HG03354 (cell line): ENCODE measurements around the gene CD68.

ENCODE experiments used
- ATAC-seq: cut with Tn5 transposase; IDR thresholded peaks from one replicate; pipeline ENCODE4 v1.9.1; 2021; ENCODE audit warnings: mild to moderate bottlenecking; ENCODE audit not compliant: unreplicated experiment, poor library complexity, severe bottlenecking

Gene CD68

DNA sequence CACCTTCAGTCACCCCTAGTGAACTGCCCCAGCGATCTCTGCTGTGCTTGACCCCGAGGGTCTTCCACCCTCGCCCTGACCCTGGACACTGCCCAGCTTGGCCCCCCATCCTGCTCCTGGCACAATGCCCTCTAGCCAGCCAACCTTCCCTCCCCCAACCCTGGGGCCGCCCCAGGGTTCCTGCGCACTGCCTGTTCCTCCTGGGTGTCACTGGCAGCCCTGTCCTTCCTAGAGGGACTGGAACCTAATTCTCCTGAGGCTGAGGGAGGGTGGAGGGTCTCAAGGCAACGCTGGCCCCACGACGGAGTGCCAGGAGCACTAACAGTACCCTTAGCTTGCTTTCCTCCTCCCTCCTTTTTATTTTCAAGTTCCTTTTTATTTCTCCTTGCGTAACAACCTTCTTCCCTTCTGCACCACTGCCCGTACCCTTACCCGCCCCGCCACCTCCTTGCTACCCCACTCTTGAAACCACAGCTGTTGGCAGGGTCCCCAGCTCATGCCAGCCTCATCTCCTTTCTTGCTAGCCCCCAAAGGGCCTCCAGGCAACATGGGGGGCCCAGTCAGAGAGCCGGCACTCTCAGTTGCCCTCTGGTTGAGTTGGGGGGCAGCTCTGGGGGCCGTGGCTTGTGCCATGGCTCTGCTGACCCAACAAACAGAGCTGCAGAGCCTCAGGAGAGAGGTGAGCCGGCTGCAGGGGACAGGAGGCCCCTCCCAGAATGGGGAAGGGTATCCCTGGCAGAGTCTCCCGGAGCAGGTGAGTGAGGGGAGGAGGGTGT is 20.7 kb upstream of the CD68 start, which contains the start of gene TNFSF13:
Gene TNFSF13 (plus strand): TSS at position 207 of the 776 bp plus-strand sequence. CDS start 290 bp downstream, at position 497.
- ATAC-seq: no peak

DNA sequence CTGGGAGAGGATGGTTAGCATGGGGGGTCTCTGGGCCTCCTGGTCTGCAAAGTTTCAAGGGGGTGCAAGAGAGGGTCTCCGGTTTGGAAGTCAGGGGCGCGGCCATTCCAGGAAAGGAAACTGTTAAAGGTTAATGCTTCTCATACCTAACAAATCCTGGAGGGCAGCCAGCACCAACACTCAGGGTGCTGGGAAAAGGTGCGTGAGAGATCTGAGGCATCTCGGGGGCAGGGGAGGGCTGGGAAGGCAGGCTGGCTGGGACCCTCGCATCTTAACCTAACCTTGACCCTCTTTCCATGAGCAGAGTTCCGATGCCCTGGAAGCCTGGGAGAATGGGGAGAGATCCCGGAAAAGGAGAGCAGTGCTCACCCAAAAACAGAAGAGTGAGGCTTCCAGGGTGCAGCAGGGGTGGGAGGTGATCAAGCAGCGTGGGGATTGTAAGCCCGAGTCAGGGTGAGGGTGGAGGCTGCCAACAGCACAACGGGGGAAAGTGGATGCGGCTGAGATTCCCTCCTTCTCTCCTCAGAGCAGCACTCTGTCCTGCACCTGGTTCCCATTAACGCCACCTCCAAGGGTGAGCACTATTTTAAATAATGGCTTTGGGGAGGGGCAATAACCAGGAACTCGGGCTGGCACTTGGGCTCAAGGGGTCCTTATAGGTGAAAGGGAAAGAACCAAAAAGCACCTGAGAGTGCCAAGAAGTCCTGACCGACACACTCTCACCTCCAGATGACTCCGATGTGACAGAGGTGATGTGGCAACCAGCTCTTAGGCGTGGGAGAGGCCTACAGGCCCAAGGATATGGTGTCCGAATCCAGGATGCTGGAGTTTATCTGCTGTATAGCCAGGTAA is 19.9 kb upstream of the CD68 start:
- no peak for ATAC-seq

DNA sequence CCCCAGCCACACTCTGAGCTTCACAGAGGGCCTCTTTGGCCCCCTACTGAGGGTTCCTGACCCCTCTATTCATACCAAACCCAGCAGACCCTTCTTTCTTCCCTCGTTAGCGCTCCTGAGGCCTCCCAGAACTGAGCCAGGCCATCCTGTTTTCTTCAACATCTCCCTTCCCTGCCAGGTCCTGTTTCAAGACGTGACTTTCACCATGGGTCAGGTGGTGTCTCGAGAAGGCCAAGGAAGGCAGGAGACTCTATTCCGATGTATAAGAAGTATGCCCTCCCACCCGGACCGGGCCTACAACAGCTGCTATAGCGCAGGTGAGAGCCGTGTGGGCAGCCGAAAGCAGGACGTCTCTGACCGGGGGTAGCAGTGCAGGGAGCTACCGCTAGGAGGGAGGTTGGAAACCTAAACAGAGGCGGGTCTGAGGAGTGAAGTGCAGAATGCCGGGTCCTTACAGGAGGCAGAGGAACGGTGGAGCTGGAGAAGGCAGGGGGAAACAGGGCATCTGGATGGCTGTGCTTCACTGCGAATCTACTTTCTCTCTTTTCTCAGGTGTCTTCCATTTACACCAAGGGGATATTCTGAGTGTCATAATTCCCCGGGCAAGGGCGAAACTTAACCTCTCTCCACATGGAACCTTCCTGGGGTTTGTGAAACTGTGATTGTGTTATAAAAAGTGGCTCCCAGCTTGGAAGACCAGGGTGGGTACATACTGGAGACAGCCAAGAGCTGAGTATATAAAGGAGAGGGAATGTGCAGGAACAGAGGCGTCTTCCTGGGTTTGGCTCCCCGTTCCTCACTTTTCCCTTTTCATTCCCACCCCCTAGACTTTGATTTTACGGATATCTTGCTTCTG is 19.0 kb upstream of the CD68 start:
- peak; percentile 33 for ATAC-seq

DNA sequence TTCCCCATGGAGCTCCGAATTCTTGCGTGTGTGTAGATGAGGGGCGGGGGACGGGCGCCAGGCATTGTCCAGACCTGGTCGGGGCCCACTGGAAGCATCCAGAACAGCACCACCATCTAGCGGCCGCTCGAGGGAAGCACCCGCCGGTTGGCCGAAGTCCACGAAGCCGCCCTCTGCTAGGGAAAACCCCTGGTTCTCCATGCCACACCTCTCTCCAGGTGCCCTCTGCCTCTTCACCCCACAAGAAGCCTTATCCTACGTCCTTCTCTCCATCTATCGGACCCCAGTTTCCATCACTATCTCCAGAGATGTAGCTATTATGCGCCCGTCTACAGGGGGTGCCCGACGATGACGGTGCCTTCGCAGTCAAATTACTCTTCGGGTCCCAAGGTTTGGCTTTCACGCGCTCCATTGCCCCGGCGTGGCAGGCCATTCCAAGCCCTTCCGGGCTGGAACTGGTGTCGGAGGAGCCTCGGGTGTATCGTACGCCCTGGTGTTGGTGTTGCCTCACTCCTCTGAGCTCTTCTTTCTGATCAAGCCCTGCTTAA is 18.3 kb upstream of the CD68 start:
- ATAC-seq: peak; percentile 65

DNA sequence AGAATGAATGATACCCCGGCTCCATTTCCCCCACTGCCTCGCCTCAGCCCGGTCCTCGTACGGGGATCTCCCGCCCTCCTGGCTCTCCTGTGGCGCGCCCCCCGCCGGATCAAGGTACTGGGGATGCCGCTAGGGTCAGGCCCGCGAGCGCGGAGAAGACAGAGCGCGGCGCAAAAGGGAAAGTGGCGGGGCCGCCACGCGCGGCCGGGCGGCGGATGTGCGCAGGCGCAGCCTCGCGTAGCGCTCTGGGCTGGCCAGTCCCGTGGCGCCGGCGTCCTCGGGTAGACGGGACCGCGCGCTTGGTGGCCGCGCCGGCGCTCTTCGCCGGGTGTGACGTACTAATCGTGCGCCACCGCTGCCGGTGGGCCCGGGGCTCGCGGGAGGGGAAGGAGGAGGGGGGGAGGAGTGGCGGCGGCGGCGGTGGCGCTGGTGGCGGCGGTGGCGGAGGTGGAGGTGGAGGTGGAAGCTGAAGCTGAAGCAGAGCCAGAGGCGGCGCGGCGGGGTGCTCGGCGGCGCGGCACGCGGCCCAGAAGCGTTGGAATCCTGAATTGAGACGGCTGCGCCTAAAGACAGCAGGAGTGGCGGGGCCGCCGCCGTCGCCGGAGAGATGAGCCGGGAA is 17.7 kb upstream of the CD68 start, which contains the start of gene SENP3:
Gene SENP3 (plus strand): TSS at position 331 of the 619 bp plus-strand sequence. CDS start 1,158 bp downstream, outside the sequence.
- ATAC-seq: peak; percentile 58

DNA sequence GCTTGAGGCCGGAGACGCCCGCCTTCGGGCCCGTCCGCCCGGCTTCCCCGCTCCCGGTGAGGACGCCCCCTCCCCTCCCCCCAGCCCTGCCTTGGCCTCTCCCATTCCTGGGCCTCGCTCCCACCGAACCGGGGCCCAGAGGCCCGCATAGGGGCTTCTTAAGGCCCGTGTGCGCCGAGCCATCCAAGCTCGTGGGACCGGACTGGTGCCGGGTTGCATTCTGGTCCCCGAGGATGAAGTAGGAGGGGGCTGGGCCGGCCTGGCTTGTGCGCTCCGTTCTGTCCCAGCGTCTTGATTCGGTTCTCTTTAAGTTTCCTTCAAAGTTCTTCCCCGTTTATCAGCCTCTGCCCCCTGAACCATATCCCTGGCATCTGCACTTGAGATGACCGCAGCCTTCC is 17.2 kb upstream of the CD68 start:
- peak; percentile 10 for ATAC-seq

DNA sequence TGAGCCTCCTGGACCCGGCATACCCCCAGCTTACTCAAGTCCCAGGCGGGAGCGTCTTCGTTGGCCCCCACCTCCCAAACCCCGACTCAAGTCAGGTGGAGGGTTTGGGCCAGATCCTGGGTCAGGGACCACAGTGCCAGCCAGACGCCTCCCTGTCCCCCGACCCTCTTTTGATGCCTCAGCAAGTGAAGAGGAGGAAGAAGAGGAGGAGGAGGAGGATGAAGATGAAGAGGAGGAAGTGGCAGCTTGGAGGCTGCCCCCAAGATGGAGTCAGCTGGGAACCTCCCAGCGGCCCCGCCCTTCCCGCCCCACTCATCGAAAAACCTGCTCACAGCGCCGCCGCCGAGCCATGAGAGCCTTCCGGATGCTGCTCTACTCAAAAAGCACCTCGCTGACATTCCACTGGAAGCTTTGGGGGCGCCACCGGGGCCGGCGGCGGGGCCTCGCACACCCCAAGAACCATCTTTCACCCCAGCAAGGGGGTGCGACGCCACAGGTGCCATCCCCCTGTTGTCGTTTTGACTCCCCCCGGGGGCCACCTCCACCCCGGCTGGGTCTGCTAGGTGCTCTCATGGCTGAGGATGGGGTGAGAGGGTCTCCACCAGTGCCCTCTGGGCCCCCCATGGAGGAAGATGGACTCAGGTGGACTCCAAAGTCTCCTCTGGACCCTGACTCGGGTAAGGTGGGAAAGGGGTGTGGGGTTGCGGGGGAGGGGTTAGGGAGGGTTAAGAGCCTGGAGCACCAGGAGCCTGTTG is 16.1 kb upstream of the CD68 start:
- no peak for ATAC-seq

DNA sequence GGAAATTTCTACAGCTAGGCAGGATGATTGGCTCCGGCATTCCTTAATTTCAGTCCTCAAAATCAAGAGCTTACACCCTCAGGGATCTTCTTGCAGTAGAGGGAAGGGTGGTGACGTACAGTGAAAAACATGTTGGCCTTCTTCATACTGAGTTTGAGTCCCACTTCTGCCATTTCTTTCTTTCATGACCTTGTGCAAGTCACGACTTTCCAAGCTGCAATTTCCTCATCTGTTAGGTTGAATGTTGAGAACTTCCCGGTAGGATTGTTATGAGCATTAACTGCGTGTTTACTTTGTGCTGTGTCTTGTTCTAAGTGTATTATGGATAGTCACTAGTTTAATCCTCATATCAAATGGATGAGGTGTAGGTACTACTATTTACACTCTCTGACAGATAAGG is 9.9 kb upstream of the CD68 start:
- ATAC-seq: no peak

DNA sequence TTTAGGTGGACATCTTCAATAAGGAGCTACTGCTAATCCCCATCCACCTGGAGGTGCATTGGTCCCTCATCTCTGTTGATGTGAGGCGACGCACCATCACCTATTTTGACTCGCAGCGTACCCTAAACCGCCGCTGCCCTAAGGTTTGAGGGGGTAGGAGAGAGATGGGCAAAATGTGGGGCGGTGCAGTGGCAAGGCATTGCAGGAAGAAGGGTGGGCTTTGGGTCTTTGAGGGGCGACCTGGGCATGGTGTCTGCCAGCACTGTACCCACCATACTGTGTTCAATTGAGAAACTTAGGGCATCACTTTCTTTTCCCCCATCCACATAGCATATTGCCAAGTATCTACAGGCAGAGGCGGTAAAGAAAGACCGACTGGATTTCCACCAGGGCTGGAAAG is 9.1 kb upstream of the CD68 start:
- ATAC-seq: no peak

DNA sequence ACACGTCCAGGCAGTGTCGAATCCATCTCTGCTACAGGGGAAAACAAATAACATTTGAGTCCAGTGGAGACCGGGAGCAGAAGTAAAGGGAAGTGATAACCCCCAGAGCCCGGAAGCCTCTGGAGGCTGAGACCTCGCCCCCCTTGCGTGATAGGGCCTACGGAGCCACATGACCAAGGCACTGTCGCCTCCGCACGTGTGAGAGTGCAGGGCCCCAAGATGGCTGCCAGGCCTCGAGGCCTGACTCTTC is 7.2 kb upstream of the CD68 start:
- no peak for ATAC-seq

DNA sequence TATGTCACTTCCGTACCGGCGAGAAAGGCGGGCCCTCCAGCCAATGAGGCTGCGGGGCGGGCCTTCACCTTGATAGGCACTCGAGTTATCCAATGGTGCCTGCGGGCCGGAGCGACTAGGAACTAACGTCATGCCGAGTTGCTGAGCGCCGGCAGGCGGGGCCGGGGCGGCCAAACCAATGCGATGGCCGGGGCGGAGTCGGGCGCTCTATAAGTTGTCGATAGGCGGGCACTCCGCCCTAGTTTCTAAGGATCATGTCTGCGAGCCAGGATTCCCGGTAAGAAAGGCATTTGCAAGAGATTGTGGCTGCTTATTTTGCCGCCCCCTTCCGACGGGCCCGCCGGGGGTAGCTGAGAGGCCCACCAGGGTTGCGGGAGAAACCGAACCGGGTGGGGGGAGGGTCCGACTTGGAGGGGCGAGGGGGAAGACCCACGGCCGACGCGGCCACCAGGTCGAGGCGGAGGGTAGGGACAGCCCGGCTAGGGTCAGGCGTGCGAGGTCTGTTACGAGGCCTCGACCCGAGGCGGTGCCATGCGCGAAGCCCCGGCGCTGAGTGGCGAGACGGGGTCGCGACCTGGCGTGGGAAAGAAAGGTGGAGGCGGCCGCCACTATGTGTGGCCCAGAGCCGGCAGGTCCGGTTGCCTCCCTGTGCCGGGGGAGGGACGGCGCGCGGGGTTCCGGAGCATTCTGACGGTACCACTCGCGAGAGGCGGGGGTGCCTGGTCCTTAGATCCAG is 6.7 kb upstream of the CD68 start:
- ATAC-seq: peak; percentile 81

DNA sequence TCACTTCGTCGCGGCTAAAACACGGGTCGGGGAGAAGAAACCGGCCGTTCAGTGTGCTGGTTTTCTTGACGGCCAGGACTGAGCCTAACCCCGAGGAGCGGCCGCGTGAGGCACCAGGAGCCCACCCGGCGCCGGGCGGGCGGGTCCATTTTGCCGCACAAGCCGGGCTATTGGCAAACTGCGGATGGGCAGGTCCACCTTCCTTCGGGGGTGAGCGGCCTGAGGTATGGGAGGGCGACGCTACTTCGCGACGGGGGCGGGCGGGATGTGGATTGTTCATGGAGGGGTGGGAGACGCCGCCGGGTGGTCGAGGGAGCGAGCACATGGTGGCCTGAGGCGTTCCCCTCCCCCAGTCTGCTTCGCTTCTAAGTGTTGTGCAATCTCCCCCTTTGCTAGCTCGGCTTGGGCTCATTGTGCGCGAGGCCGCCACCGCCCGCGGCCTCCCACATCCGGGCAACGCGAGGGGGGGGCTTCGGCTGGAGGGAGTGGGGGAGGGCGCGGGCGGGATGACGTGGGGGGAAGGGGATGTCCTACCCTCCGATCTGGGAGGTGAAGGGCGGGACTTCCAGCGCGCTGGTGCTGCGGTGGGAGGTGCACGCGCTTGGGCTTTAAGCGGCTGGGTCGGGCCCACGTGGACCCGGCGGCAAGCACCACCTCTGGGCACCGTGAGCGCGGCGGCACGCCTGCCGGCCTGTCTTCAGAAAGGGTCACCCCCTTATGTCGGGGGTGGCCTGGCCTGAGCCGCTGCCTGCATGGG is 5.9 kb upstream of the CD68 start:
- ATAC-seq: peak; percentile 32

DNA sequence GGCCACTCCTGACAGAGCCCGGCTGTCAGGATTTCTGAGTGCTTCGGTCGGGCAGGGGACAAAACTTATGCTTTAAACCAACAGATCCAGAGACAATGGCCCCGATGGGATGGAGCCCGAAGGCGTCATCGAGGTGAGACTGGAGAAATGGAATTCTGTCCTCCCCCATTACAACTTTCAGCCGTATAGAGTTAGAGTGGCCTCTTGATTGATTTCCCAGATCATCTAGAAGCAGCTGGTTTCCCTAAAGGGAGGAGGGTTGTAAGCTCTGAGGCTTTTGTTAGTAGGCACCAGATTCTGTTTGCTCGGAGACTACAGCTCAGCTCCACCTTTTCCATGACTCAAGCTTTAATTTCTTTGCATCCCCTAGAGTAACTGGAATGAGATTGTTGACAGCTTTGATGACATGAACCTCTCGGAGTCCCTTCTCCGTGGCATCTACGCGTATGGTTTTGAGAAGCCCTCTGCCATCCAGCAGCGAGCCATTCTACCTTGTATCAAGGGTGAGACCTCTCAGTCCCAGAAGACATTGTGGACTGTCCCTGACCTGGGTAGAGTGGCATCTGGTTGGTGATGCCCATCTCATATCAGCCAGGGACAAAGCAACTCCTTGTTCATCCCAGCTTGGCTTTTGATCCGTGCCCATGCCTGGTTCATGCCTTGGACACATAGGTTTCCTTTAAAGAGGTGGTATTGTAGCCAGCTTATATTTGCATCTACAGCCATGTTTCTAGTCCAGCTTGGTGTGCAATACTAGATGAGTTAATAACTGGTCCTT is 5.1 kb upstream of the CD68 start:
- ATAC-seq: no peak

DNA sequence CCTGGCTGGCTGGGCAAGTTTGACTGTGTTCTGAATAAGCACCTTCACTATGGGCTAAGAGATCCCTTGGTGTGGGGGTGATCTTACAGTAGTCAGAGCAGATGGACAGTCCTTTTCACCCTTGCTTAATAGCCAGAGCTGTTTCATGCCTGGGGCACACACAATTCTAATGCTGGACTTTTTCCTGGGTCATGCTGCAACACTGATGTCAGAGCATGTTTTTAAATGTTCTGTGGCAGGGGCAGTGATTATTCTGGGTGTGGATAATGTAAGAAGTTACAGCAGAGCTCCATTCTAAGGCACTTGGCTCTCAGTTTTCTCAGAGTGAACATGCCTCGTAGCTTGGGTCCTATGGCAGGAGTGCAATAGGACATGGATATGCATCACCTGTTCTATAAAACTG is 4.0 kb upstream of the CD68 start:
- no peak for ATAC-seq

DNA sequence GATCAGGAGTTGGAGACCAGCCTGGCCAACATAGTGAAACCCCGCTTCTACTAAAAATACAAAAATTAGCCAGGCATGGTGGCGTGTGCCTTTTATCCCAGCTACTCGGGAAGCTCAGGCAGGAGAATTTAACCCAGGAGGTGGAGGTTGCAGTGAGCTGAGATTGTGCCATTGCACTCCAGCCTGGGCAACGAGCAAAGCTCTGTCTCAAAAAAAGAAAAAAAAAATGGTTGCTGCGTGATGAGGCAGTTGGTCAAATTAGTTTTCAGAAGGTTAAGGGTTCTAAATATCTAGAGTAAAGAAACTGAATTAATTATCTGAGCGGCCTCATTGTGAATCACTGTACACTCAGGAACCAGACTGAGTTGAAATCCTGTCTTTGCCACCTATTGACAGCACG is 3.5 kb upstream of the CD68 start:
- no peak for ATAC-seq

DNA sequence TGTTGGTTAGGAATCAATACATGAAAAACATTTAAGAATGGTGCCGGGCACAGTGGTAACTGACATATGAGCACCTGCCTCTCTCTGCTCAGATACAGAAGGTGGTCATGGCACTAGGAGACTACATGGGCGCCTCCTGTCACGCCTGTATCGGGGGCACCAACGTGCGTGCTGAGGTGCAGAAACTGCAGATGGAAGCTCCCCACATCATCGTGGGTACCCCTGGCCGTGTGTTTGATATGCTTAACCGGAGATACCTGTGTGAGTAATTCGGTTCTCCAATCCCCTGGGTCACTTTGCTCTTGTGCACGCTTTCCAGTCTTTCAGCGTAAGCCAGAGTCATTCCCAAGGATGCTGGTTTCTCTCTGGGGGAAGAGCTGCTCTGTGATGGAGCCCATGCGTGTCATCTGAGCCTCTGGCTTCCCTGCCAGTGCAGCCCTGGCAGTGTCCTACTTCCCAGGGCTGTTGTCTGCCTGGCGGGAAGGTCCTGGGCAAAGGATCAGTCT is 3.0 kb upstream of the CD68 start:
- no peak for ATAC-seq
